GM12872 (cell line): ENCODE results near the gene CD6.

Experiments
- TF ChIP-seq, protein P1 (sequence below): IDR thresholded peaks from 3 replicates; pipeline ENCODE4 v1.5.1; 2011; ENCODE audit warnings: low read depth, mild to moderate bottlenecking, low read length, moderate library complexity; ENCODE audit not compliant: insufficient read depth

CD6 gene

DNA sequence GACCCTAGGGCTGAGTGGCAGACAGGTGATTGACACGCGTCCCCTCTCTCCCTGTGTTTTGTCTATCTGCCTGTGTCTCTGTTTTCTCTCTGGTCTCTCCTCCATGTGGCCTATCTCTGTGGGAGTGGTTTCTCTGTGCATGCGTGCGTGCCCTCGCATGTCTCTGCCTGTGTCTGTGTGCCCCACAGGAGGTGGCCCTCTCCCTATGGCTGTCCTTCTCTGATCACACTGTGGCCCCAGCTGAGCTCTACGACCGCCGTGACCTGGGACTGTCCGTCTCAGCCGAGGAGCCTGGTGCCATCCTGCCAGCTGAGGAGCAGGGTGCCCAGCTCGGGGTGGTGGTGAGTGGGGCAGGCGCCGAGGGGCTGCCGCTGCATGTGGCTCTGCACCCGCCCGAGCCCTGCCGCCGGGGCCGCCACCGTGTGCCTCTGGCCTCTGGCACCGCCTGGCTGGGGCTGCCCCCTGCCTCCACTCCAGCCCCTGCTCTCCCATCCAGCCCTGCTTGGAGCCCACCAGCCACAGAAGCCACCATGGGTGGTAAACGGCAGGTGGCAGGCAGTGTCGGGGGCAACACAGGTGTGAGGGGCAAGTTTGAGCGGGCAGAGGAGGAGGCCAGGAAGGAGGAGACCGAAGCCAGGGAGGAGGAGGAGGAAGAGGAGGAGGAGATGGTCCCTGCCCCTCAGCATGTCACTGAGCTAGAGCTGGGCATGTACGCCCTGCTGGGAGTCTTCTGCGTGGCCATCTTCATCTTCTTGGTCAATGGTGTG lies 35.6 kb upstream of the CD6 start:
- TF ChIP-seq, protein P1, sequence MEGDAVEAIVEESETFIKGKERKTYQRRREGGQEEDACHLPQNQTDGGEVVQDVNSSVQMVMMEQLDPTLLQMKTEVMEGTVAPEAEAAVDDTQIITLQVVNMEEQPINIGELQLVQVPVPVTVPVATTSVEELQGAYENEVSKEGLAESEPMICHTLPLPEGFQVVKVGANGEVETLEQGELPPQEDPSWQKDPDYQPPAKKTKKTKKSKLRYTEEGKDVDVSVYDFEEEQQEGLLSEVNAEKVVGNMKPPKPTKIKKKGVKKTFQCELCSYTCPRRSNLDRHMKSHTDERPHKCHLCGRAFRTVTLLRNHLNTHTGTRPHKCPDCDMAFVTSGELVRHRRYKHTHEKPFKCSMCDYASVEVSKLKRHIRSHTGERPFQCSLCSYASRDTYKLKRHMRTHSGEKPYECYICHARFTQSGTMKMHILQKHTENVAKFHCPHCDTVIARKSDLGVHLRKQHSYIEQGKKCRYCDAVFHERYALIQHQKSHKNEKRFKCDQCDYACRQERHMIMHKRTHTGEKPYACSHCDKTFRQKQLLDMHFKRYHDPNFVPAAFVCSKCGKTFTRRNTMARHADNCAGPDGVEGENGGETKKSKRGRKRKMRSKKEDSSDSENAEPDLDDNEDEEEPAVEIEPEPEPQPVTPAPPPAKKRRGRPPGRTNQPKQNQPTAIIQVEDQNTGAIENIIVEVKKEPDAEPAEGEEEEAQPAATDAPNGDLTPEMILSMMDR = no peak

DNA sequence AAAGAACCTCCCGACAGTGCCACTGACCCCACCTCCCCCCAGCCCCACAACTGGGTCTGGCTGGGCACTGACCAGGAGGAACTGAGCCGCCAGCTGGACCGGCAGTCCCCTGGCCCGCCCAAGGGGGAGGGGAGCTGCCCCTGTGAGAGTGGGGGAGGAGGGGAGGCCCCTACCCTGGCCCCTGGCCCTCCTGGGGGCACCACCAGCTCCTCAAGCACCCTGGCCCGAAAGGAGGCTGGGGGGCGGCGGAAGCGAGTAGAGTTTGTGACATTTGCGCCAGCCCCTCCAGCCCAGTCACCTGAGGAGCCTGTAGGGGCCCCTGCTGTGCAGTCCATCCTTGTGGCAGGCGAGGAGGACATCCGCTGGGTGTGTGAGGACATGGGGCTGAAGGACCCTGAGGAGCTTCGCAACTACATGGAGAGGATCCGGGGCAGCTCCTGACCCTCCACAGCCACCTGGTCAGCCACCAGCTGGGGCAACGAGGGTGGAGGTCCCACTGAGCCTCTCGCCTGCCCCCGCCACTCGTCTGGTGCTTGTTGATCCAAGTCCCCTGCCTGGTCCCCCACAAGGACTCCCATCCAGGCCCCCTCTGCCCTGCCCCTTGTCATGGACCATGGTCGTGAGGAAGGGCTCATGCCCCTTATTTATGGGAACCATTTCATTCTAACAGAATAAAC lies 34.9 kb upstream of the CD6 start:
- TF ChIP-seq, protein P1 = no peak

DNA sequence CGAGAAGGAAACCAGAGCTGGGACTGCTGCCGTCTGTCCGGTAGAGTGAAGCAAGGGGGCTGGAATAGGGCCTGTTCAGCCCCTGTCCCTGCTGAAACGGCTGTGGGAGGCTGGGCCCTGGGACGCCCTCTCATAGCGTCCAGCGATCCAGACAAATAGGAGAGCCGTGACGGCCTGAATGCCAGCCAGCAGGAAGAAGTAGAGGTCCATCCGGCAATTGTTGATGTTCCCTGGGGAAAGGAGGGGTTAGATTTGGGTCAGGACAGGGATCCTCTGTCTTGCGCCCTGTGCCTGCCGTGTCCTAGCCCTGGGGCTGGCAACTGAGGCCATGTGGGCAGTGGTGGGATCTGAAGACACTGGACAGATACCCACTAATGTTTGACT lies 34.3 kb upstream of the CD6 start:
- TF ChIP-seq, protein P1 = no peak

DNA sequence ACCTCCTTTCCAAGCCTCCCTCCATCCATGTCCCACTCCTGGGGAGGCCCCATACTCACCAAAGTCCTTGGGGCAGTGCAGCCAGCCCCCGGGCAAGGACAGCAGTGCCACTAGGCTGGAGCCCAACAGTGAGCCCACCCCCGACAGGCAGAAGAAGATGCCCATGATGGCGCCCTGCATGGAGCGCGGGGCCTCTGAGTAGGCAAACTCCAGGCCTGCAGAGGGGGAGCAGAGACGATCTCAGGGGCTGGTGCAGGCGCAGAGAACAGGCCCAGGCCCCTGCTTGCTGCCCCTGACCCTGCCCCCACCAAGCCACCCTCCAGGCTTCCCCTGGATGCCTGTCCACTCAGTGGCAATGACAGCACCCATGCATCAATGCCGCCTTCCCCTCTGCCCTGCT lies 33.7 kb upstream of the CD6 start:
- TF ChIP-seq, protein P1 = no peak

DNA sequence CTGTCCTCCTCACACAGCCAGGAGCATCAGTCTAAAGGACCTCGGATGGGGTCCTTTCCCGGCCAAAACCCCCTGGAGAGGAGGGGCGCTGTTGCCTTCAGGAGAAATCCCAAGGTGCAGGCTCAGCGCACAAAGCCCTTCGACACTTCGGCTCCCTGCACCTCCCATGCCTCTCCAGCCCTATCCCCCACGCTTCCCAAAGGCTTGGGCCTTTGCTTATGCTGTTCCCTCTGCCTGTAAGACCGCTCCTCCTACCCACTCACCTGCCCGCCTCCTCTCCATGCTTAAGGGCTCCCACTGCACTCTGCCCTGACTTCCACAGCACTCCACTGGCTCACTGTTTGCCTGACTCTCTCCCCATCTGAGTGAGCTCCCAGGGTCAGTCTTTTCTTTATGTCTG lies 33.0 kb upstream of the CD6 start:
- TF ChIP-seq, protein P1 = no peak

DNA sequence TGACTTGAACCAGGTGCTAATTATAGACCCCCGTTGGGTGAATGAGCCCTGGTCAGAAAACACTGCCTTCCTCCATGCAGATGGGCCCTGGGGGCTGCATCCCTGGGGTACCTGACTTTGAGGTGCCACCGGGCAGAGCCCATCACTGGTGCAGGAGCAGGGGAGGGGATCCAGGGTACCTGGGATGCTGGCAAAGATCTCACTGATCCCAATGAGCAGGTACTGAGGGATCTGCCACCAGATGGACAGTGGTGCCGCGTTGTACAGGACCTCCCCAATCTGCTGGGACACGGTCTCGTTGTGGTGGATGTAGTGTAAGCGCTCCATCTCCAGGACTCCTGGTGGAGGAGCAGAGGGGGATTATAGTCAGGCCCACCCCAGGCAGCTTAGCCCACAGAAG lies 32.2 kb upstream of the CD6 start:
- TF ChIP-seq, protein P1 = no peak

DNA sequence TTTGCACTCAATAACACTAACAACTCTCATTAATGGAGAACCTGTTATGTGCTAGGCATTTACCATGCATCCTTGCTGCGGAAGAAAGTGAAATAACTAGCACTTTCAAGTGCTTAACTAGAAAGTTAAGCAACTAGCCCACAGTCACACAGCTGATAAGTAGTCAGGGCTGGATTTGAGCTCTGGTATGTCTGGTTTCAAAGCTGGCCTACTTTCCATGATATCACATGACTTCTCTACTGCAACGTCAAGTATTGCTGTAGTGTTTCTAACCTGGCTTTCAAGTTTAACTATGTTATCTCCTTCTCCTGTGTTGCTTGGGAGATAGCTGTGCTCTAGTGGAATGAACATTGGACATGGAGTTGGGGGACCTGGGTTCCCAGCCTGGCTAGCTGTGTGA lies 31.6 kb upstream of the CD6 start:
- TF ChIP-seq, protein P1 = no peak
